MM.1S (cell line): ENCODE results near the gene FADS1.

Experiments
- DNase-seq: peaks from one replicate; pipeline ENCODE4 v3.0.0-alpha.2; 2015
- H2AFZ ChIP-seq: fragments of 300-600 bp; sonication (generic); 2 replicates; pipeline ENCODE4 v1.6.0; 2016; ENCODE audit warnings: antibody characterized with exemption, low read length
- H3F3A ChIP-seq: fragments of 300-600 bp; sonication (generic); 2 replicates; pipeline ENCODE4 v1.6.1; 2016; ENCODE audit warnings: mild to moderate bottlenecking, antibody characterized with exemption, low read length, moderate library complexity, mixed read lengths; ENCODE audit not compliant: insufficient read depth
- H3K27ac ChIP-seq: fragments of 300-600 bp; sonication (generic); 2 replicates; pipeline ENCODE4 v1.5.1; 2016; ENCODE audit warnings: mild to moderate bottlenecking, low read length
- H3K27me3 ChIP-seq: fragments of 300-600 bp; sonication (generic); replicated peaks from 2 replicates; pipeline ENCODE4 v1.6.0; 2016; ENCODE audit warnings: low read length; ENCODE audit not compliant: insufficient read depth
- H3K36me3 ChIP-seq: fragments of 300-600 bp; sonication (generic); replicated peaks from 2 replicates; pipeline ENCODE4 v1.6.1; 2016; ENCODE audit warnings: mild to moderate bottlenecking, low read length, mixed read lengths; ENCODE audit not compliant: insufficient read depth
- H3K4me1 ChIP-seq: fragments of 300-600 bp; sonication (generic); 2 replicates; pipeline ENCODE4 v1.6.1; 2016; ENCODE audit warnings: low read length, mixed read lengths
- H3K4me2 ChIP-seq: fragments of 300-600 bp; sonication (generic); 2 replicates; pipeline ENCODE4 v1.6.0; 2016; ENCODE audit warnings: low read depth, low read length
- H3K4me3 ChIP-seq: fragments of 300-600 bp; sonication (generic); 2 replicates; pipeline ENCODE4 v1.5.1; 2016; ENCODE audit warnings: low read length, mixed read lengths
- H3K79me2 ChIP-seq: fragments of 300-600 bp; sonication (generic); 2 replicates; pipeline ENCODE4 v1.6.1; 2016; ENCODE audit warnings: mixed run types, low read length, mixed read lengths
- H3K9ac ChIP-seq: fragments of 300-600 bp; sonication (generic); 2 replicates; pipeline ENCODE4 v1.6.1; 2016; ENCODE audit warnings: low read length, mixed read lengths
- H3K9me2 ChIP-seq: fragments of 300-600 bp; sonication (generic); replicated peaks from 2 replicates; pipeline ENCODE4 v1.6.1; 2016; ENCODE audit warnings: mild to moderate bottlenecking, low read length, mixed read lengths; ENCODE audit not compliant: insufficient read depth
- H3K9me3 ChIP-seq: fragments of 300-600 bp; sonication (generic); replicated peaks from 2 replicates; pipeline ENCODE4 v1.6.1; 2016; ENCODE audit warnings: mild to moderate bottlenecking, low read length, mixed read lengths; ENCODE audit not compliant: insufficient read depth
- H4K20me1 ChIP-seq: fragments of 300-600 bp; sonication (generic); 2 replicates; pipeline ENCODE4 v1.6.1; 2016; ENCODE audit warnings: mild to moderate bottlenecking, low read length, moderate library complexity, mixed read lengths; ENCODE audit not compliant: insufficient read depth
- EZH2 ChIP-seq: fragments of 300-600 bp; sonication (generic); optimal IDR thresholded peaks from 2 replicates; pipeline ENCODE3; 2017; ENCODE audit warnings: low read depth, mild to moderate bottlenecking, antibody characterized with exemption, low read length, mixed read lengths
- EZH2phosphoT487 ChIP-seq: fragments of 300-600 bp; sonication (generic); IDR thresholded peaks from 2 replicates; pipeline ENCODE4 v1.6.1; 2018; ENCODE audit warnings: antibody characterized with exemption, low read length
- TF ChIP-seq, protein P1 (sequence below): fragments of 300-600 bp; sonication (generic); IDR thresholded peaks from 2 replicates; pipeline ENCODE4 v1.5.1; 2016; ENCODE audit warnings: antibody characterized with exemption, low read length, mixed read lengths

FADS1 gene

DNA sequence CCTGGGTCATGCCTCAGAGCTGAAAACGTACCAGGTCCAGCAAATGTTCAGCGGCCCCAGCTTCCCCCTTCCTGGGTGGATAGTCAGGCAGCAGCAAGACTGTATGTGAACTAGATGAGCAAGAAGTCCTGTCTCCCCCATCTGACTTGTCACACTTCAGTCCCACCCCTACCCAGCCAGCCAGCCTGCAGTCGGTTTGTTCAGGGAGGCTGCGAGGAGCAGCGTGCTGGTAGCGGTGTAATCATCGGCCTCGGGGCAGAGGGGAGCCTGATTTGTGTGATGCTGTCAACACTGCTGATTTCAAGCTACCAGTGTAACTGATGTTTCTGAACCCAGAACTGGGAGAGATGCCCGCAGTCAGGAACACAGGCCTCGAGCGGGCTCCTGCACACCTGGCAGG, 34.0 kb downstream of the FADS1 start:
- DNase-seq = no peak
- H3K27ac ChIP-seq = no peak overlapping the region

DNA sequence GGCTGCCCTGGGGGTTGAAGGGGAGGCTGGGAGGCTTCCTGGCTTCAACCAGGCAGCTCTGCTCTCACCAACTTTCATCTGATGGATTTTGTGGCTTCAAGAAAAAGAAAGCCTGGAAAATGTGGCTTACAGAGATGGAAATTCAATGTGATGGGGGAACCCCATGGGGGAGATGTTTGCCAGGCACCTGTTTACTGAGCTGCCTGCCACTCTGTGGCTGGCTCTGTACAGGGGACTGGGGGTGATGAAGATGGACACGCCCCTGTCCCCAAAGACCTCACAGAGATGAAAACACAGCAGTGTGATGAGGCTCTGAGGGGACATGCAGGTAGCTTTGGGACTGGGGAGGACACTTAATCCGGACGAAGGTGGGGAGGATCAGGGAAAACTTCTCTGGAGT, 34.5 kb downstream of the FADS1 start:
- no peak overlapping the region for H3K9ac ChIP-seq
- DNase-seq = no peak
- no peaks in the 10 kb centered on the region for H3K36me3 ChIP-seq
- H2AFZ ChIP-seq = no peak overlapping the region
- H3K27ac ChIP-seq = no peak overlapping the region
- H3K9me3 ChIP-seq = no peaks in the 10 kb centered on the region
- no peak overlapping the region for H3K4me3 ChIP-seq
- H3K4me2 ChIP-seq = no peak overlapping the region
- TF ChIP-seq EZH2 (no peak), EZH2phosphoT487 (no peak)
- TF ChIP-seq, protein P1, sequence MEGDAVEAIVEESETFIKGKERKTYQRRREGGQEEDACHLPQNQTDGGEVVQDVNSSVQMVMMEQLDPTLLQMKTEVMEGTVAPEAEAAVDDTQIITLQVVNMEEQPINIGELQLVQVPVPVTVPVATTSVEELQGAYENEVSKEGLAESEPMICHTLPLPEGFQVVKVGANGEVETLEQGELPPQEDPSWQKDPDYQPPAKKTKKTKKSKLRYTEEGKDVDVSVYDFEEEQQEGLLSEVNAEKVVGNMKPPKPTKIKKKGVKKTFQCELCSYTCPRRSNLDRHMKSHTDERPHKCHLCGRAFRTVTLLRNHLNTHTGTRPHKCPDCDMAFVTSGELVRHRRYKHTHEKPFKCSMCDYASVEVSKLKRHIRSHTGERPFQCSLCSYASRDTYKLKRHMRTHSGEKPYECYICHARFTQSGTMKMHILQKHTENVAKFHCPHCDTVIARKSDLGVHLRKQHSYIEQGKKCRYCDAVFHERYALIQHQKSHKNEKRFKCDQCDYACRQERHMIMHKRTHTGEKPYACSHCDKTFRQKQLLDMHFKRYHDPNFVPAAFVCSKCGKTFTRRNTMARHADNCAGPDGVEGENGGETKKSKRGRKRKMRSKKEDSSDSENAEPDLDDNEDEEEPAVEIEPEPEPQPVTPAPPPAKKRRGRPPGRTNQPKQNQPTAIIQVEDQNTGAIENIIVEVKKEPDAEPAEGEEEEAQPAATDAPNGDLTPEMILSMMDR = no peak
- no peaks in the 10 kb centered on the region for H4K20me1 ChIP-seq
- H3K9me2 ChIP-seq = no peaks in the 10 kb centered on the region
- no peaks in the 10 kb centered on the region for H3F3A ChIP-seq
- no peaks in the 10 kb centered on the region for H3K79me2 ChIP-seq
- H3K27me3 ChIP-seq = no peaks in the 10 kb centered on the region
- no peaks in the 10 kb centered on the region for H3K4me1 ChIP-seq

More for the DNA sequence above, 34.0 kb downstream of the FADS1 start:
- Histone ChIP-seq H3K27me3 (no peaks in the 10 kb centered on the region), H3K4me2 (no peak overlapping the region), H3K79me2 (peaks cover 2% of the 10 kb centered on the region; the same call in 1 of the 2 replicates), H3K36me3 (no peaks in the 10 kb centered on the region), H3F3A (no peaks in the 10 kb centered on the region), H2AFZ (no peak overlapping the region), H3K9me3 (no peaks in the 10 kb centered on the region), H3K4me3 (no peak overlapping the region), H4K20me1 (no peaks in the 10 kb centered on the region), H3K9me2 (no peaks in the 10 kb centered on the region), H3K9ac (no peak overlapping the region), H3K4me1 (no peaks in the 10 kb centered on the region)
- TF ChIP-seq EZH2 (no peak), EZH2phosphoT487 (no peak)
- TF ChIP-seq, protein P1 = no peak

DNA sequence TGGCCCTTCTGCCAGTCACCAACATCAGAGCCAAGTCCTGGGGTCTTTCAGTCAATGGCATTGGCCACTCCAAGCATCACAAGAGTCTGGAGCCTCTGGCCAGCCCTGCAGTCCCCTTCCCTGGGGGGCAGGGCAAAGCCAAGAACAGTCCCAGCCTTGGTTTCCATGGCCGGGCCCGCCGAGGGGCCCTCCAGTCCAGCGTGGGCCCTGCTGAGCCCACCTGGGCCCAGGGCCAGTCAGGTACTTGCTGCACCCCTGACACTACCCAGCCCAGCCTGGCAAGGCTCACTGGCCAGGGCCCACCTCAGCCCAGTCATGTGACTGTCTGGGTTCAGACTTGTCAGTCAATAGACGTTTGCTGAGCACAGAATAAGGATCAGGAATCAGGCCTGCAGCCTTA, 35.2 kb downstream of the FADS1 start:
- Histone ChIP-seq H2AFZ (no peak overlapping the region), H3K4me2 (no peak overlapping the region), H3K4me1 (no peaks in the 10 kb centered on the region), H3K9ac (no peak overlapping the region), H4K20me1 (no peaks in the 10 kb centered on the region), H3K36me3 (no peaks in the 10 kb centered on the region), H3K9me3 (no peaks in the 10 kb centered on the region), H3K27me3 (no peaks in the 10 kb centered on the region), H3F3A (no peaks in the 10 kb centered on the region), H3K4me3 (no peak overlapping the region), H3K79me2 (no peaks in the 10 kb centered on the region), H3K9me2 (no peaks in the 10 kb centered on the region), H3K27ac (no peak overlapping the region)
- no peak for TF ChIP-seq EZH2phosphoT487
- TF ChIP-seq EZH2 = no peak
- TF ChIP-seq, protein P1 = no peak
- no peak for DNase-seq
